Right lobe of liver (tissue), 6 donors: ENCODE measurements around the gene DCAF12. TPM values are rescaled to one million over a fixed set of nuclear protein-coding genes. Genes with fewer than 3 reads are reported as not detected.

ENCODE experiments used
- ATAC-seq, 4 donors: fragments of 200-7000 bp; cut with Tn5 transposase; one replicate each; pipeline ENCODE4 v1.9.1; 2020; ENCODE audit warnings: mild to moderate bottlenecking in 4 of 4, moderate library complexity in 4 of 4
- DNase-seq, 3 donors: peaks; one replicate each; pipeline ENCODE4 v3.0.0-alpha.2; 2020
- H3K27ac ChIP-seq, 3 donors: fragments of 200-600 bp; one replicate each; pipeline ENCODE4 v1.8.0; 2022
- H3K27me3 ChIP-seq, 2 donors: fragments of 200-600 bp; one replicate each; pipeline ENCODE4 v1.8.0; 2022
- H3K36me3 ChIP-seq, 4 donors: fragments of 200-600 bp; sonication (generic) in 1 of 4; one replicate each; pipeline versions ENCODE4 v1.5.1 to v1.8.0; 2017 to 2022; ENCODE audit warnings: control low read depth in 1 of 4
- H3K4me1 ChIP-seq, 4 donors: fragments of 200-600 bp; sonication (generic) in 1 of 4; one replicate each; pipeline versions ENCODE4 v1.5.1 to v1.8.0; 2017 to 2022; ENCODE audit warnings: control low read depth in 1 of 4
- H3K4me3 ChIP-seq, 3 donors: fragments of 200-600 bp; one replicate each; pipeline ENCODE4 v1.8.0; 2022
- H3K9me3 ChIP-seq, 4 donors: fragments of 200-600 bp; sonication (generic) in 1 of 4; one replicate each; pipeline versions ENCODE4 v1.5.1 to v1.8.0; 2017 to 2022; ENCODE audit warnings: control low read depth in 1 of 4
- CTCF ChIP-seq, 4 donors: fragments of 200-600 bp in 3 of 4; fragments of 450-650 bp in 1 of 4; IDR thresholded peaks; one replicate each; pipeline versions ENCODE4 v1.5.1 to v1.8.0; 2016 to 2022; ENCODE audit warnings: antibody characterized with exemption in 4 of 4, mild to moderate bottlenecking in 2 of 4
- POLR2A ChIP-seq: fragments of 450-650 bp; IDR thresholded peaks from one replicate; pipeline ENCODE4 v1.6.1; 2017; ENCODE audit warnings: antibody characterized with exemption, mild to moderate bottlenecking
- WGBS: methylation state at CpG from one replicate; pipeline ENCODE4 v1.1.6; 2018; ENCODE audit warnings: low coverage, low lambda C conversion rate; ENCODE audit not compliant: insufficient coverage; ENCODE audit errors: missing lambda C conversion rate; 5-methylcytosine and 5-hydroxymethylcytosine counted together
- intact Hi-C, 2 donors: fragments of 100-400 bp; cut with DNase I; formaldehyde crosslinking; loops; one replicate each; pipeline versions ENCODE4 v1.11.2 to v1.14.1; 2022
- total RNA-seq, 6 experiments: library from RNA; depleted of rRNA in 2 of 6; stranded (reverse); fragments of >200 nt in 2 of 6; fragmentation: NEBNext Ultra II Directional in 3 of 6; extraction: Animal tissue kit (Norgen Biotek cat#: 25700) in 3 of 6; gene quantifications; one replicate each; pipeline versions ENCODE4 v1.1.0 to v1.2.4, GENCODE V29; 2016 to 2023
- donor health status: DM: no; HTN: yes; CAD: no.
- donor health status: DM: no; HTN: no; CAD: no.
- donor health status: DM: no; HTN: no; CAD: no.
- donor health status: DM: no; HTN: yes; CAD: no.
- donor health status: DM: no; HTN: yes; CAD: no.

The DCAF12 gene
- total RNA-seq, 6 experiments from 2014 or later, result 14.9 to 21.0 (median 17.5) TPM

GRCh38 chr9:34070606-34071324 lies 55.7 kb downstream of the DCAF12 start:
- H3K27ac ChIP-seq, result no peak overlapping the region

GRCh38 chr9:34069831-34070230 lies 56.7 kb downstream of the DCAF12 start:
- no peak for TF ChIP-seq POLR2A
- TF ChIP-seq CTCF (IDR thresholded peaks at IDR 0.05), result no peak
- no peaks in the 10 kb centered on the region for H3K36me3 ChIP-seq
- intact Hi-C loops, result no loop called here
- WGBS, result 85% methylated on average over 2 of the region's 6 CpGs
- no peak for DNase-seq
- no peaks in the 10 kb centered on the region for H3K27me3 ChIP-seq
- H3K27ac ChIP-seq, result no peak overlapping the region
- peaks cover 0 to 10% (median 4%) of the 10 kb centered on the region in 4 donors for H3K4me1 ChIP-seq
- no peak overlapping the region for H3K4me3 ChIP-seq
- ATAC-seq, result no peak
- no peaks in the 10 kb centered on the region for H3K9me3 ChIP-seq

More at GRCh38 chr9:34070606-34071324, 55.7 kb downstream of the DCAF12 start:
- intact Hi-C loops, result no loop called here
- H3K4me1 ChIP-seq, result peaks cover 0 to 10% (median 4%) of the 10 kb centered on the region in 4 donors
- H3K9me3 ChIP-seq, result no peaks in the 10 kb centered on the region
- WGBS, result 77% methylated on average over 5 of the region's 5 CpGs
- no peaks in the 10 kb centered on the region for H3K27me3 ChIP-seq
- no peak overlapping the region for H3K4me3 ChIP-seq
- TF ChIP-seq CTCF (IDR thresholded peaks at IDR 0.05), result no peak
- no peaks in the 10 kb centered on the region for H3K36me3 ChIP-seq
- DNase-seq (no peak), ATAC-seq (no peak)

- WGBS, result 100% methylated on average over 1 of the region's 3 CpGs
- no peak overlapping the region for H3K4me3 ChIP-seq
- DNase-seq (no peak), ATAC-seq (no peak)
- TF ChIP-seq POLR2A (no peak), CTCF (IDR thresholded peaks at IDR 0.05) (no peak)
- H3K27ac ChIP-seq, result no peak overlapping the region
- H3K36me3 ChIP-seq, result no peaks in the 10 kb centered on the region
- no peaks in the 10 kb centered on the region for H3K4me1 ChIP-seq
- intact Hi-C loops, result no loop called here
- no peaks in the 10 kb centered on the region for H3K27me3 ChIP-seq
- no peaks in the 10 kb centered on the region for H3K9me3 ChIP-seq
These were observed 61.0 kb downstream of the DCAF12 start for GRCh38 chr9:34065541-34065940.

GRCh38 chr9:34059954-34060353 lies 66.5 kb downstream of the DCAF12 start:
- Histone ChIP-seq H3K27me3 (no peaks in the 10 kb centered on the region), H3K9me3 (no peaks in the 10 kb centered on the region), H3K27ac (no peak overlapping the region), H3K4me1 (no peaks in the 10 kb centered on the region), H3K4me3 (no peak overlapping the region), H3K36me3 (no peaks in the 10 kb centered on the region)
- WGBS, result 96% methylated on average over 3 of the region's 3 CpGs
- DNase-seq (no peak), ATAC-seq (no peak)
- intact Hi-C loops, result no loop called here
- TF ChIP-seq CTCF (IDR thresholded peaks at IDR 0.05), result no peak
- no peak for TF ChIP-seq POLR2A
